Activated B cell treated with CpG ODN at 0.5 μM for 24 hours (primary cell): ENCODE measurements around the gene HTR3E. TPM values are rescaled to one million over a fixed set of nuclear protein-coding genes. Genes with fewer than 3 reads are reported as not detected.

ENCODE experiments used
- ATAC-seq: fragments of 200-7000 bp; cut with Tn5 transposase; one replicate; pipeline ENCODE4 v1.10.0; 2021; ENCODE audit warnings: low read depth, mild to moderate bottlenecking, moderate library complexity
- CTCF ChIA-PET: fragments of 350-600 bp; sonication (Branson Sonifier 250); formaldehyde crosslinking; loops from one replicate; lab custom pipeline; 2021; ENCODE audit warnings: antibody characterized with exemption; lab: Charles Lee
- POLR2A ChIA-PET: fragments of 350-600 bp; sonication (Branson Sonifier 250); formaldehyde crosslinking; loops from one replicate; lab custom pipeline; 2021; ENCODE audit warnings: antibody characterized with exemption; lab: Charles Lee
- DNase-seq: peaks from one replicate; pipeline ENCODE4 v3.0.0; 2022
- H3K27ac Mint-ChIP-seq: one replicate; pipeline ENCODE4 v1.8.0; 2020; ENCODE audit warnings: mixed read lengths
- H3K27me3 Mint-ChIP-seq: one replicate; pipeline ENCODE4 v1.8.0; 2021; ENCODE audit warnings: mixed read lengths
- H3K36me3 Mint-ChIP-seq: one replicate; pipeline ENCODE4 v1.8.0; 2021; ENCODE audit warnings: low read depth, mixed read lengths
- H3K4me1 Mint-ChIP-seq: one replicate; pipeline ENCODE4 v1.8.0; 2021; ENCODE audit warnings: mixed read lengths
- H3K4me3 Mint-ChIP-seq: one replicate; pipeline ENCODE4 v1.8.0; 2020; ENCODE audit warnings: mild to moderate bottlenecking, mixed read lengths
- H3K9me3 Mint-ChIP-seq: one replicate; pipeline ENCODE4 v1.8.0; 2020; ENCODE audit warnings: mixed read lengths
- intact Hi-C: fragments of 100-400 bp; cut with micrococcal nuclease; formaldehyde crosslinking; loops from one replicate; pipeline ENCODE4 v1.15.1; 2024
- total RNA-seq: library from RNA; stranded (reverse); gene quantifications from 2 replicates; pipeline ENCODE4 v1.2.3, GENCODE V29; 2022
- TF ChIP-seq, protein P1 (sequence below): fragments of 200-600 bp; IDR thresholded peaks from one replicate; pipeline ENCODE4 v1.8.0; 2022; ENCODE audit warnings: antibody characterized with exemption, mild to moderate bottlenecking

Gene HTR3E
- total RNA-seq, 1 donor from 2014 or later, result not detected

DNA sequence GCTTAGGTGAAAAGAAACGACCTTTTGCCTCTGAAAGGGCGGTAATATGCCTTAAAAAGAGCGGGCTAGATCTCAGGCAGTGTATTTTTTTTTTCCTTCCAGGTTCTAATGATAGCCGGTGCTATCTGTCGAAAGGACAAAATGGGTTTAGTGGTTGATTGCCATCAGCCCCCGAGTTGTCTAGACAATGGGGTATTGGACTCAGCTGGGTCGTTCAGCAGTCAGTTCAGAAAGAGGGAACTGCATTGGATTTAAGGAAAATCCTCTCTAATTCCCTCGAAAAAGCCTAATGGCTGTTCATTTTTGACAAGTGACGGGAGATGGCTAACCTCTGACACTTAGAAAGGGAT, 39.0 kb downstream of the HTR3E start:
- no peak for ATAC-seq
- TF ChIP-seq, protein P1, sequence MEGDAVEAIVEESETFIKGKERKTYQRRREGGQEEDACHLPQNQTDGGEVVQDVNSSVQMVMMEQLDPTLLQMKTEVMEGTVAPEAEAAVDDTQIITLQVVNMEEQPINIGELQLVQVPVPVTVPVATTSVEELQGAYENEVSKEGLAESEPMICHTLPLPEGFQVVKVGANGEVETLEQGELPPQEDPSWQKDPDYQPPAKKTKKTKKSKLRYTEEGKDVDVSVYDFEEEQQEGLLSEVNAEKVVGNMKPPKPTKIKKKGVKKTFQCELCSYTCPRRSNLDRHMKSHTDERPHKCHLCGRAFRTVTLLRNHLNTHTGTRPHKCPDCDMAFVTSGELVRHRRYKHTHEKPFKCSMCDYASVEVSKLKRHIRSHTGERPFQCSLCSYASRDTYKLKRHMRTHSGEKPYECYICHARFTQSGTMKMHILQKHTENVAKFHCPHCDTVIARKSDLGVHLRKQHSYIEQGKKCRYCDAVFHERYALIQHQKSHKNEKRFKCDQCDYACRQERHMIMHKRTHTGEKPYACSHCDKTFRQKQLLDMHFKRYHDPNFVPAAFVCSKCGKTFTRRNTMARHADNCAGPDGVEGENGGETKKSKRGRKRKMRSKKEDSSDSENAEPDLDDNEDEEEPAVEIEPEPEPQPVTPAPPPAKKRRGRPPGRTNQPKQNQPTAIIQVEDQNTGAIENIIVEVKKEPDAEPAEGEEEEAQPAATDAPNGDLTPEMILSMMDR, result no peak
- H3K36me3 Mint-ChIP-seq, result peaks cover 39% of the 10 kb centered on the region

DNA sequence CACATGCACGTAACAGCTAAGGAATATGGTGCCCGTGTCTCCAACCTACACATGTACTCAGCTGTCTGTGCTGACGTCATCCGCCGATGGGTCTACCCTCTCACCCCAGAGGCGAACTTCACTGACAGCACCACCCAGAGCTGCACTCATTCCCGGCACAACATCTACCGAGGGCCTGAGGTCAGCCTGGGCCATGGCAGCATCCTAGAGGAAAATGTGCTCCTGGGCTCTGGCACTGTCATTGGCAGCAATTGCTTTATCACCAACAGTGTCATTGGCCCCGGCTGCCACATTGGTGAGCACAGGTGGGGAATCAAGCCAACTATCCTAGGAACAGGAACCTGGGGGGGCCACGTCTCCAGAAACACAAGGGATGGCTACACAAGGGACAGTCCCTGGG, 43.6 kb downstream of the HTR3E start:
- no peaks in the 10 kb centered on the region for H3K9me3 Mint-ChIP-seq
- no peaks in the 10 kb centered on the region for H3K27me3 Mint-ChIP-seq
- H3K27ac Mint-ChIP-seq, result no peak overlapping the region
- ChIA-PET POLR2A (no interaction called here), CTCF (no interaction called here)
- no peak for DNase-seq
- TF ChIP-seq, protein P1, result no peak
- peaks cover 34% of the 10 kb centered on the region for H3K4me1 Mint-ChIP-seq
- no peak overlapping the region for H3K4me3 Mint-ChIP-seq
- intact Hi-C loops, result no loop called here
- ATAC-seq, result no peak
- peaks cover 77% of the 10 kb centered on the region for H3K36me3 Mint-ChIP-seq

More for the DNA sequence above, 39.0 kb downstream of the HTR3E start:
- Mint-ChIP-seq H3K4me3 (peak overlapping the region; percentile 98), H3K27me3 (no peaks in the 10 kb centered on the region), H3K4me1 (peaks cover 33% of the 10 kb centered on the region), H3K9me3 (no peaks in the 10 kb centered on the region), H3K27ac (peak overlapping the region; percentile 96)
- ChIA-PET CTCF (interaction anchor here (0.7 to 1.2 kb wide), 2 partner anchors 222 to 240 kb away, joined by 3 to 5 read pairs; no protein-coding TSS in a partner anchor), POLR2A (interaction anchor here (1.1 to 2.9 kb wide), 9 partner anchors 8 to 251 kb away, joined by 3 to 14 read pairs (median 7); partner anchors contain the start of genes ABCF3, DVL3 and PARL)
- no peak for DNase-seq
- intact Hi-C loops, result loop anchor here (1.0 to 2.0 kb wide), 10 partner anchors 19 to 241 kb away; partner anchors contain the start of genes ABCC5, ABCF3, AP2M1 and DVL3

DNA sequence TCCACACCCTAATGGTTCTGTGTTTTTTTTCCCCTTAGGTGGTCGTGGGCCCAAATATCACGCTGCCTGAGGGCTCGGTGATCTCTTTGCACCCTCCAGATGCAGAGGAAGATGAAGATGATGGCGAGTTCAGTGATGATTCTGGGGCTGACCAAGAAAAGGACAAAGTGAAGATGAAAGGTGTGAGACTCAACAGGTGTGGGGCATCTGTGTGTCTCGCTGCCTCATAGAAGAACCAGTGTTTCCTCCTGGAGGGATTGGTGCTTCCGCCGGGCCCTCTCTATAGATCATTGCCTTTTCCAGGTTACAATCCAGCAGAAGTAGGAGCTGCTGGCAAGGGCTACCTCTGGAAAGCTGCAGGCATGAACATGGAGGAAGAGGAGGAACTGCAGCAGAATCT, 45.3 kb downstream of the HTR3E start:
- H3K4me3 Mint-ChIP-seq, result no peak overlapping the region
- CTCF ChIA-PET, result no interaction called here
- TF ChIP-seq, protein P1, result no peak
- H3K36me3 Mint-ChIP-seq, result peaks cover 80% of the 10 kb centered on the region
- ATAC-seq (no peak), DNase-seq (no peak)
- no peak overlapping the region for H3K27ac Mint-ChIP-seq
- intact Hi-C loops, result no loop called here
- no peaks in the 10 kb centered on the region for H3K9me3 Mint-ChIP-seq
- H3K27me3 Mint-ChIP-seq, result no peaks in the 10 kb centered on the region
- POLR2A ChIA-PET, result no interaction called here
- peaks cover 20% of the 10 kb centered on the region for H3K4me1 Mint-ChIP-seq

DNA sequence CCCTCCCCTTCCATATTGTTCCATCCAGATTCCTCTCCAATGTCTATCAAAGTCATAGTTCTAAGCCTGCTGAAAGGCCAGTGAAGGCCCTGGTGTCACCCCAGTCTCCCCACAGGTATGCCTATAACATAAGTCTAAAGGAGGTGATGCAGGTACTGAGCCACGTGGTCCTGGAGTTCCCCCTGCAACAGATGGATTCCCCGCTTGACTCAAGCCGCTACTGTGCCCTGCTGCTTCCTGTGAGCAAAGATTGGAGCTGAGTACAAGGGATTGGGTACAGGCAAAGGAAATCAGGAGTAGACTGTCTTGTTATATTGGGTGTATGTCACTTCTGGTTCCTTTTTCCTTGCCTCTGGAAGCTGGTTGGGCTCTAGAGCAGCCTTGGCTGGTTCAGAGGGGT, 46.5 kb downstream of the HTR3E start:
- TF ChIP-seq, protein P1, result no peak
- DNase-seq, result no peak
- Mint-ChIP-seq H3K4me3 (no peak overlapping the region), H3K36me3 (peaks cover 71% of the 10 kb centered on the region), H3K4me1 (peaks cover 12% of the 10 kb centered on the region), H3K27me3 (no peaks in the 10 kb centered on the region), H3K9me3 (no peaks in the 10 kb centered on the region), H3K27ac (peak overlapping the region; percentile 53)
- CTCF ChIA-PET, result interaction anchor here (1.3 to 2.2 kb wide), 2 partner anchors 8 to 84 kb away, joined by 4 to 7 read pairs; partner anchors contain the start of gene EIF2B5
- intact Hi-C loops, result no loop called here
- ATAC-seq, result no peak
- POLR2A ChIA-PET, result interaction anchor here (0.5 to 1.4 kb wide), 2 partner anchors 8 to 13 kb away, joined by 4 to 8 read pairs; partner anchors contain the start of gene EIF2B5

DNA sequence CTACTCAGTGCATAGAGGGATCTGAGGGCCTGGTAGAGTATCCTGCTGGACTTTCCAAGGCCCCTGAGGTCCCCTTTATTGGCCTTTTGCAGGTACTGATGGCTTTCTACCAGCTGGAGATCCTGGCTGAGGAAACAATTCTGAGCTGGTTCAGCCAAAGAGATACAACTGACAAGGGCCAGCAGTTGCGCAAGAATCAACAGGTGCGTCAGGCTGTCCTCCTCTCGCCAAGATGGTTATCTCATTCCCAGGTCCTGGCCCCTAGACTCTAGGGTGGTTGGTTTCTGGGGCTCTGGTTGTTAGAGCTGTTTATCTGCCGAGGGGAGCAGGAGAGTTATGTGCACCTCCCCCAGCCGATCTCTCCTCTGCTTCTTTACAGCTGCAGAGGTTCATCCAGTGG, 47.6 kb downstream of the HTR3E start:
- H3K4me3 Mint-ChIP-seq, result no peak overlapping the region
- intact Hi-C loops, result no loop called here
- ATAC-seq (no peak), DNase-seq (no peak)
- CTCF ChIA-PET, result interaction anchor here (1.3 to 2.2 kb wide), 2 partner anchors 10 to 83 kb away, joined by 4 to 7 read pairs; partner anchors contain the start of gene EIF2B5
- no peak overlapping the region for H3K27ac Mint-ChIP-seq
- H3K4me1 Mint-ChIP-seq, result peaks cover 12% of the 10 kb centered on the region
- no peaks in the 10 kb centered on the region for H3K9me3 Mint-ChIP-seq
- H3K36me3 Mint-ChIP-seq, result peaks cover 67% of the 10 kb centered on the region
- TF ChIP-seq, protein P1, result no peak
- H3K27me3 Mint-ChIP-seq, result no peaks in the 10 kb centered on the region
- POLR2A ChIA-PET, result interaction anchor here (0.5 to 1.4 kb wide), 2 partner anchors 9 to 64 kb away, joined by 4 read pairs; partner anchors contain the start of gene EIF2B5
